Measurements from ENCODE around the gene POPDC2. TPM values are rescaled to one million over a fixed set of nuclear protein-coding genes. Genes with fewer than 3 reads are reported as not detected.
A peak's percentile ranks its signal among the peaks of the same experiment; 100 is the strongest.
"Not testable (repeated sequence)": the region's sequence is repeated elsewhere in the genome, so short reads cannot be mapped to it uniquely, and the experiment has no call there.

The POPDC2 gene
- total RNA-seq, 1 experiment from 2014 or later = 0.48 TPM

DNA sequence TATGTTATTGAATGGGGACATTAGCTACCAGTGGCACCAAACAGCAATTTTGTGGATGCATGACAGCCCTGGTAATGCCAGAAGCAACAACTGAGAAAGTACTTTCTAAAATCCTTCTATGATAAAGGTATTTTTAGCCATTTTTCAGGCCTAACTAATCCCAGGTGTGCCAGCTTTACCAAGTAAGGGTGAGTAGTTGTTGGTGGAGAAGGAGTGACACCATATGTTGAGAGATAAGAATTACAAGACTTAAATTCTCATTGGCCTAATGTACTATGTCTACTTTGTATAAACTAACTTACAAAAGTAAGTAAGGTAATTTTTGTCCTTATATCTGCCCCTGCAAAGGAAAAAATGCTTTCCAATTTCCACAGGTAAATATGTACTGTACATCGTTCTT lies 20.9 kb upstream of the POPDC2 start:
- peak; percentile 22; the same call in 1 of the 2 replicates for ATAC-seq
- H3K36me3 Mint-ChIP-seq = peaks cover 6% of the 10 kb centered on the region
- ChIA-PET CTCF (interaction anchor here (0.6 to 1.8 kb wide), 8 partner anchors 9 to 440 kb away, joined by 3 to 11 read pairs (median 4); partner anchors contain the start of genes TIMMDC1 and TMEM39A), POLR2A (no interaction called here)
- no peak for DNase-seq (ENCODE audit: low spot score)
- no peak overlapping the region for H3K4me3 Mint-ChIP-seq
- peaks cover 18% of the 10 kb centered on the region for H3K4me1 Mint-ChIP-seq
- H3K9me3 Mint-ChIP-seq = peaks cover 8% of the 10 kb centered on the region
- no peak for TF ChIP-seq ZNF317 (CRISPR knock-in tag; IDR thresholded peaks at IDR 0.05; ENCODE audit: borderline replicate concordance, low read depth)
- TF ChIP-seq, protein P1, sequence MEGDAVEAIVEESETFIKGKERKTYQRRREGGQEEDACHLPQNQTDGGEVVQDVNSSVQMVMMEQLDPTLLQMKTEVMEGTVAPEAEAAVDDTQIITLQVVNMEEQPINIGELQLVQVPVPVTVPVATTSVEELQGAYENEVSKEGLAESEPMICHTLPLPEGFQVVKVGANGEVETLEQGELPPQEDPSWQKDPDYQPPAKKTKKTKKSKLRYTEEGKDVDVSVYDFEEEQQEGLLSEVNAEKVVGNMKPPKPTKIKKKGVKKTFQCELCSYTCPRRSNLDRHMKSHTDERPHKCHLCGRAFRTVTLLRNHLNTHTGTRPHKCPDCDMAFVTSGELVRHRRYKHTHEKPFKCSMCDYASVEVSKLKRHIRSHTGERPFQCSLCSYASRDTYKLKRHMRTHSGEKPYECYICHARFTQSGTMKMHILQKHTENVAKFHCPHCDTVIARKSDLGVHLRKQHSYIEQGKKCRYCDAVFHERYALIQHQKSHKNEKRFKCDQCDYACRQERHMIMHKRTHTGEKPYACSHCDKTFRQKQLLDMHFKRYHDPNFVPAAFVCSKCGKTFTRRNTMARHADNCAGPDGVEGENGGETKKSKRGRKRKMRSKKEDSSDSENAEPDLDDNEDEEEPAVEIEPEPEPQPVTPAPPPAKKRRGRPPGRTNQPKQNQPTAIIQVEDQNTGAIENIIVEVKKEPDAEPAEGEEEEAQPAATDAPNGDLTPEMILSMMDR (IDR thresholded peaks at IDR 0.05) = 0 out of 2 replicates have a peak, but pooled peaks have one; percentile 20
- no peak overlapping the region for H3K27ac Mint-ChIP-seq
- H3K27me3 Mint-ChIP-seq (ENCODE audit: low read depth) = peaks cover 4% of the 10 kb centered on the region; the same call in 1 of the 2 replicates

DNA sequence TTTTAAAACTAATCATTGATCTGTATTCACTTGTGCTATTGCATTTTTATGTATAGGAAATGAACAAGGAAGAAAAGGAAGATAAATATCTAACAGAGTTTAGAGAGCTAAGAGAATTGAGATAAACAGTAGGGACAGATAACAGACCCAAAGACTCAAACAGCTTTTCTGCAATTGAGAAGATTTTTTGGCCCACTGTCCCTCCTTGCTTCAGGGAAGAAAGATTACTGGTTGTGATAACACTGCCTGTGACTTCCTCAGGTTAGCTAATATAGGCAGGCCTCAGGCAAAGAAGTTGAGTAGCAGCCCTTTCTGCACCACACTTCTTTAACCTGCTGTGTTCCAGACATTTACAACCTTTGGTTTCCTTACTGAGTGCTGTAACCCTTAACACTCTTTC lies 19.5 kb upstream of the POPDC2 start:
- Mint-ChIP-seq H3K27ac (no peak overlapping the region), H3K9me3 (no peaks in the 10 kb centered on the region), H3K4me3 (no peak overlapping the region), H3K27me3 (ENCODE audit: low read depth) (peaks cover 4% of the 10 kb centered on the region; the same call in 1 of the 2 replicates), H3K36me3 (peaks cover 8% of the 10 kb centered on the region), H3K4me1 (peaks cover 21% of the 10 kb centered on the region)
- DNase-seq (ENCODE audit: low spot score) (no peak), ATAC-seq (no peak)
- ChIA-PET POLR2A (no interaction called here), CTCF (no interaction called here)
- TF ChIP-seq HMGA2 (CRISPR knock-in tag; IDR thresholded peaks at IDR 0.05) (no peak), ZNF425 (CRISPR knock-in tag; conservative IDR thresholded peaks at IDR 0.05) (no peak), ZNF423 (CRISPR knock-in tag; IDR thresholded peaks at IDR 0.05) (no peak), JUN (CRISPR knock-in tag; IDR thresholded peaks at IDR 0.05) (no peak), SOX15 (CRISPR knock-in tag; IDR thresholded peaks at IDR 0.05) (no peak)

GRCh38 chr3:119678209-119678608 lies 17.8 kb upstream of the POPDC2 start:
- ATAC-seq; H3K9me3 Mint-ChIP-seq; H3K27ac Mint-ChIP-seq; DNase-seq (ENCODE audit: low spot score); CTCF ChIA-PET; H3K27me3 Mint-ChIP-seq (ENCODE audit: low read depth); POLR2A ChIA-PET: not testable (repeated sequence)
- Mint-ChIP-seq H3K4me3 (0 out of 2 replicates have a peak overlapping the region, but pooled peaks have one; percentile 12), H3K4me1 (peaks cover 20% of the 10 kb centered on the region), H3K36me3 (peaks cover 14% of the 10 kb centered on the region)

- peaks cover 21% of the 10 kb centered on the region for H3K36me3 Mint-ChIP-seq
- TF ChIP-seq NFE2L1 (CRISPR knock-in tag; IDR thresholded peaks at IDR 0.05) (no peak), HMGA2 (CRISPR knock-in tag; IDR thresholded peaks at IDR 0.05) (no peak), SMAD4 (CRISPR knock-in tag; IDR thresholded peaks at IDR 0.05) (no peak), TCF7 (CRISPR knock-in tag; IDR thresholded peaks at IDR 0.05; ENCODE audit: low read depth) (no peak), SP1 (CRISPR knock-in tag; conservative IDR thresholded peaks at IDR 0.05) (no peak)
- TF ChIP-seq, protein P2, sequence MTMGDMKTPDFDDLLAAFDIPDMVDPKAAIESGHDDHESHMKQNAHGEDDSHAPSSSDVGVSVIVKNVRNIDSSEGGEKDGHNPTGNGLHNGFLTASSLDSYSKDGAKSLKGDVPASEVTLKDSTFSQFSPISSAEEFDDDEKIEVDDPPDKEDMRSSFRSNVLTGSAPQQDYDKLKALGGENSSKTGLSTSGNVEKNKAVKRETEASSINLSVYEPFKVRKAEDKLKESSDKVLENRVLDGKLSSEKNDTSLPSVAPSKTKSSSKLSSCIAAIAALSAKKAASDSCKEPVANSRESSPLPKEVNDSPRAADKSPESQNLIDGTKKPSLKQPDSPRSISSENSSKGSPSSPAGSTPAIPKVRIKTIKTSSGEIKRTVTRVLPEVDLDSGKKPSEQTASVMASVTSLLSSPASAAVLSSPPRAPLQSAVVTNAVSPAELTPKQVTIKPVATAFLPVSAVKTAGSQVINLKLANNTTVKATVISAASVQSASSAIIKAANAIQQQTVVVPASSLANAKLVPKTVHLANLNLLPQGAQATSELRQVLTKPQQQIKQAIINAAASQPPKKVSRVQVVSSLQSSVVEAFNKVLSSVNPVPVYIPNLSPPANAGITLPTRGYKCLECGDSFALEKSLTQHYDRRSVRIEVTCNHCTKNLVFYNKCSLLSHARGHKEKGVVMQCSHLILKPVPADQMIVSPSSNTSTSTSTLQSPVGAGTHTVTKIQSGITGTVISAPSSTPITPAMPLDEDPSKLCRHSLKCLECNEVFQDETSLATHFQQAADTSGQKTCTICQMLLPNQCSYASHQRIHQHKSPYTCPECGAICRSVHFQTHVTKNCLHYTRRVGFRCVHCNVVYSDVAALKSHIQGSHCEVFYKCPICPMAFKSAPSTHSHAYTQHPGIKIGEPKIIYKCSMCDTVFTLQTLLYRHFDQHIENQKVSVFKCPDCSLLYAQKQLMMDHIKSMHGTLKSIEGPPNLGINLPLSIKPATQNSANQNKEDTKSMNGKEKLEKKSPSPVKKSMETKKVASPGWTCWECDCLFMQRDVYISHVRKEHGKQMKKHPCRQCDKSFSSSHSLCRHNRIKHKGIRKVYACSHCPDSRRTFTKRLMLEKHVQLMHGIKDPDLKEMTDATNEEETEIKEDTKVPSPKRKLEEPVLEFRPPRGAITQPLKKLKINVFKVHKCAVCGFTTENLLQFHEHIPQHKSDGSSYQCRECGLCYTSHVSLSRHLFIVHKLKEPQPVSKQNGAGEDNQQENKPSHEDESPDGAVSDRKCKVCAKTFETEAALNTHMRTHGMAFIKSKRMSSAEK (CRISPR knock-in tag; IDR thresholded peaks at IDR 0.05; ENCODE audit: borderline replicate concordance) = no peak
- TF ChIP-seq, protein P1 (IDR thresholded peaks at IDR 0.05) = no peak
- no peaks in the 10 kb centered on the region for H3K9me3 Mint-ChIP-seq
- POLR2A ChIA-PET = no interaction called here
- H3K27me3 Mint-ChIP-seq (ENCODE audit: low read depth) = peaks cover 4% of the 10 kb centered on the region; the same call in 1 of the 2 replicates
- DNase-seq (ENCODE audit: low spot score) (no peak), ATAC-seq (peak; percentile 38)
- peak overlapping the region; percentile 97 for H3K4me3 Mint-ChIP-seq
- H3K27ac Mint-ChIP-seq = peak overlapping the region; percentile 96
- peaks cover 20% of the 10 kb centered on the region for H3K4me1 Mint-ChIP-seq
- CTCF ChIA-PET = no interaction called here
Observed at GRCh38 chr3:119677641-119677934, 17.2 kb upstream of the POPDC2 start.
